ENCODE data around the gene GPX3. TPM values are rescaled to one million over a fixed set of nuclear protein-coding genes. Genes with fewer than 3 reads are reported as not detected.

The GPX3 gene
- total and polyA plus RNA-seq, 4 experiments from 2014 or later: 1.5 TPM; not detected in 3

DNA sequence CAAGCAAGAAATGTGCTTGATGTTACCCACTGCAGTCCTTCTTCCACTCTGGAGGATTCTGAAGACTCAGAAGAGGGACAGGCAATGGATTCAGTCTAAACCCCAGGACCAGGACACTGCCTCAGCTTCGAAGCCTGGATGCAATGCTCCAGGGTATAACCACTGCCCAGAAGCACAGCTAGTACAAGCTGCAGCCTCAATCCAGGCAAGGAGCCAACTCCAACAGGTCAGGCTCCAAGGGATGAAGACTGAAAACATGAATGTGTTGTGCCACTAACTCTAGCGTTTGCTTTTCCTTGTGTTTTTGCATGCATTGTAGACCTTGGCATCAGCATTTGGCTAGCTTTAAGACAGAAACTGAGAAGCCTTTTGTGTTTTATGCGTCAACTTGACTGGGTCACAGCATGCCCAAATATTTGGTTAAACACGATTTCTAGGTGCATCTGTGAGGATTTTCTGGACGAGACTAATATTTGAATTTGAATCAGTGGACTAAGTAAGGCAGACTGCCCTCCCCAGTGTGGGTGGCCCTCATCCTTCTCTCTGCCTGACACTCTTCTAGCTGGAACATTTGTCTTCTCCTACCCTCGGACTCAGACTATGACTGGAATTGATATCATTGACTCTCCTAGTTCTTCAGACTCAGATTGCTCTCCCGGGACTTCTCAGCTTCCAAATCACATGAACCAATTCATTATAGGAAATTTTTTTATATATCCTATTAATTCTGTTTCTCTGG, 20.5 kb upstream of the GPX3 start:
- Histone ChIP-seq H3K9me3 (ENCODE audit: control insufficient read depth in 1 of 2, low read length in 2 of 2) (no peaks in the 10 kb centered on the region), H3K4me1 (ENCODE audit: insufficient read depth, low read length) (no peaks in the 10 kb centered on the region), H3K36me3 (ENCODE audit: insufficient read depth, low read length) (no peaks in the 10 kb centered on the region), H3K27me3 (ENCODE audit: insufficient read depth, low read length) (no peaks in the 10 kb centered on the region), H3K27ac (ENCODE audit: low read depth, low read length) (no peak overlapping the region), H3K4me3 (ENCODE audit: low read length in 2 of 2) (no peak overlapping the region)
- Mint-ChIP-seq H3K4me1 (no peaks in the 10 kb centered on the region), H3K9me3 (peaks cover 0 to 6% (median 0%) of the 10 kb centered on the region in 8 donors), H3K36me3 (no peaks in the 10 kb centered on the region), H3K27me3 (peaks cover 0 to 4% of the 10 kb centered on the region in 2 donors), H3K4me3 (no peak overlapping the region), H3K27ac (no peak overlapping the region)
- DNase-seq: no peak
- ChIA-PET POLR2A (ENCODE audit: partially characterized antibody) (no interaction called here), CTCF (ENCODE audit: partially characterized antibody) (no interaction called here)
- intact Hi-C loops (cut with micrococcal nuclease): no loop called here

GRCh38 chr5:151001436-151001835, 19.0 kb upstream of the GPX3 start:
- no peaks in the 10 kb centered on the region for H3K4me1 Mint-ChIP-seq
- H3K27ac Mint-ChIP-seq: no peak overlapping the region
- H3K9me3 ChIP-seq (ENCODE audit: control insufficient read depth in 1 of 2, low read length in 2 of 2): no peaks in the 10 kb centered on the region
- H3K27ac ChIP-seq (ENCODE audit: low read depth, low read length): no peak overlapping the region
- intact Hi-C loops (cut with micrococcal nuclease): no loop called here
- H3K36me3 ChIP-seq (ENCODE audit: insufficient read depth, low read length): no peaks in the 10 kb centered on the region
- ChIA-PET POLR2A (ENCODE audit: partially characterized antibody) (no interaction called here), CTCF (ENCODE audit: partially characterized antibody) (interaction anchor here (2.4 kb wide), 1 partner anchor 114 kb away, joined by 17 read pairs; no protein-coding TSS in a partner anchor)
- H3K27me3 Mint-ChIP-seq: peaks cover 0 to 4% of the 10 kb centered on the region in 2 donors
- H3K9me3 Mint-ChIP-seq: no peaks in the 10 kb centered on the region
- H3K4me3 Mint-ChIP-seq: no peak overlapping the region
- no peaks in the 10 kb centered on the region for H3K27me3 ChIP-seq (ENCODE audit: insufficient read depth, low read length)
- no peak for DNase-seq
- no peak overlapping the region for H3K4me3 ChIP-seq (ENCODE audit: low read length in 2 of 2)
- H3K4me1 ChIP-seq (ENCODE audit: insufficient read depth, low read length): no peaks in the 10 kb centered on the region
- H3K36me3 Mint-ChIP-seq: no peaks in the 10 kb centered on the region

DNA sequence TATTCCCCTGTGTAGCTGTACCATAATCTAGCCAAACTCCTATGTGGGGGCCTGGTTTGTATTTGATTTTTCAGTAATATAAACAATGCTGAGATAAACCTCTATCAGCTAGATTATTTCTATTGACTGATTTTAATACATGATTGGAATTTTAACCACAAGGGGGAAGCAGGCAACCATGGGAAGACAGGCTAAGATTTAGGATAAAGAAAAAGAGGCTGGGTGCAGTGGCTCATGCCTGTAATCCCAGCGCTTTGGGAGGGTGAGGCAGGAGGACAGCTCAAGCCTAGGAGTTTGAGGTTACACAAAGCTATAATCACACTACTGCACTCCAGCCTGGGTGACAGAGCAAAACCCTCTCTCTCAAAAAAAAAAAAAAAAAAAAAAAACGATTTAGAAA, 18.1 kb upstream of the GPX3 start:
- Histone ChIP-seq H3K27ac (ENCODE audit: low read depth, low read length) (no peak overlapping the region), H3K4me3 (ENCODE audit: low read length in 2 of 2) (no peak overlapping the region), H3K36me3 (ENCODE audit: insufficient read depth, low read length) (no peaks in the 10 kb centered on the region), H3K9me3 (ENCODE audit: control insufficient read depth in 1 of 2, low read length in 2 of 2) (no peaks in the 10 kb centered on the region), H3K27me3 (ENCODE audit: insufficient read depth, low read length) (no peaks in the 10 kb centered on the region), H3K4me1 (ENCODE audit: insufficient read depth, low read length) (no peaks in the 10 kb centered on the region)
- no peaks in the 10 kb centered on the region for H3K4me1 Mint-ChIP-seq
- CTCF ChIA-PET (ENCODE audit: partially characterized antibody): interaction anchor here (0.9 to 2.4 kb wide), 3 partner anchors 29 to 124 kb away, joined by 3 to 17 read pairs (median 3); no protein-coding TSS in a partner anchor
- H3K27me3 Mint-ChIP-seq: peaks cover 0 to 4% of the 10 kb centered on the region in 2 donors
- intact Hi-C loops (cut with micrococcal nuclease): loop anchor here (1.0 kb wide), 1 partner anchor 113 kb away; no protein-coding TSS in a partner anchor
- no peak overlapping the region for H3K27ac Mint-ChIP-seq
- no peak overlapping the region for H3K4me3 Mint-ChIP-seq
- no peaks in the 10 kb centered on the region for H3K9me3 Mint-ChIP-seq
- DNase-seq: no peak
- H3K36me3 Mint-ChIP-seq: no peaks in the 10 kb centered on the region
- POLR2A ChIA-PET (ENCODE audit: partially characterized antibody): no interaction called here

DNA sequence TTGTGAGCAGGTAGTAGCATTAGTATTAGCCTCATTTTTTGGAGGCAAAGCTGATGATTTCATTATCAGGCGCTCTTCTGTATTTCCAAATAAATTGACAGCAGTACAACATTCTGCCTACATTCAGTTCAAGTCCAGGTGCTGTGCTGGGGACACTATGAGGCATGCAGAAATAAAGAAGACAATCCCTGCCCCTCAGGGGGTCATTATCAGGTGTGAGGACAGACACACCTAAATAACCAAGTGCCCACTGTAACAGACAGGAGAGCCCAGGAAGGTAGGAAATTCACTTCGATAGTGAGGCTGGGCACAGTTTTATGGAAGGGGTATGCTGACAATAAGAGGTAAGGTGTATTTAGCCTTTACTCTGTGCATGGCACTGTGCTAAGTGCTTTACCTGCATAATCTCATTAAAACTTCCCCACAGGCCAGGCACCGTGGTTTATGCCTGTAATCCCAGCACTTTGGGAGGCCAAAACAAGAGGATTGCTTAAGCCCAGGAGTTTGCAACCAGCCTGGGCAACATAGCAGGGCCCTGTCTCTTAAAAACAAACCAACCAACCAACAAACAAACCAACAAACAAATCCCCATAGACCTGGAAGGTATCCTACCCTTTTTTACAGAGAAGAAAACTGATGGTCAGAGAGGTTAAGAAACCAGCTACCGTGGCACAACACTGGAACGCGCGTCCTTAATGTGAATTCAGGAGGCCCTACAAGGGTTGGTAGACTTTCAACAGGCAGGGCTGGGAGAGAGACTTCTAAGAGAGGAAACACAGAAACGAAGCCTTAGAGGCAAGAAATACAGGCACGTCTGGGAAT, 17.5 kb upstream of the GPX3 start:
- H3K4me3 ChIP-seq (ENCODE audit: low read length in 2 of 2): no peak overlapping the region
- intact Hi-C loops (cut with micrococcal nuclease): loop anchor here (1.0 kb wide), 1 partner anchor 112 kb away; no protein-coding TSS in a partner anchor
- H3K27me3 ChIP-seq (ENCODE audit: insufficient read depth, low read length): no peaks in the 10 kb centered on the region
- no peak for DNase-seq
- no peaks in the 10 kb centered on the region for H3K4me1 Mint-ChIP-seq
- H3K27ac Mint-ChIP-seq: peak overlapping the region in 2 of 7 donors; percentile 27 to 38
- H3K9me3 ChIP-seq (ENCODE audit: control insufficient read depth in 1 of 2, low read length in 2 of 2): no peaks in the 10 kb centered on the region
- no peaks in the 10 kb centered on the region for H3K36me3 ChIP-seq (ENCODE audit: insufficient read depth, low read length)
- H3K36me3 Mint-ChIP-seq: no peaks in the 10 kb centered on the region
- H3K4me3 Mint-ChIP-seq: no peak overlapping the region
- ChIA-PET POLR2A (ENCODE audit: partially characterized antibody) (no interaction called here), CTCF (ENCODE audit: partially characterized antibody) (interaction anchor here (0.8 to 2.4 kb wide), 4 partner anchors 9 to 123 kb away, joined by 3 to 17 read pairs (median 4); no protein-coding TSS in a partner anchor)
- H3K27me3 Mint-ChIP-seq: peaks cover 0 to 4% of the 10 kb centered on the region in 2 donors
- H3K4me1 ChIP-seq (ENCODE audit: insufficient read depth, low read length): no peaks in the 10 kb centered on the region
- no peaks in the 10 kb centered on the region for H3K9me3 Mint-ChIP-seq
- no peak overlapping the region for H3K27ac ChIP-seq (ENCODE audit: low read depth, low read length)

GRCh38 chr5:151003503-151003860, 16.9 kb upstream of the GPX3 start:
- Histone ChIP-seq H3K4me3 (ENCODE audit: low read length in 2 of 2) (no peak overlapping the region), H3K27ac (ENCODE audit: low read depth, low read length) (no peak overlapping the region), H3K27me3 (ENCODE audit: insufficient read depth, low read length) (no peaks in the 10 kb centered on the region), H3K9me3 (ENCODE audit: control insufficient read depth in 1 of 2, low read length in 2 of 2) (no peaks in the 10 kb centered on the region), H3K4me1 (ENCODE audit: insufficient read depth, low read length) (no peaks in the 10 kb centered on the region), H3K36me3 (ENCODE audit: insufficient read depth, low read length) (no peaks in the 10 kb centered on the region)
- Mint-ChIP-seq H3K36me3 (no peaks in the 10 kb centered on the region), H3K4me1 (no peaks in the 10 kb centered on the region), H3K27me3 (peaks cover 0 to 4% of the 10 kb centered on the region in 2 donors), H3K4me3 (no peak overlapping the region), H3K9me3 (no peaks in the 10 kb centered on the region), H3K27ac (peak overlapping the region in 2 of 7 donors; percentile 27 to 38)
- ChIA-PET POLR2A (ENCODE audit: partially characterized antibody) (no interaction called here), CTCF (ENCODE audit: partially characterized antibody) (interaction anchor here (0.8 to 2.4 kb wide), 2 partner anchors 8 to 112 kb away, joined by 4 to 17 read pairs; no protein-coding TSS in a partner anchor)
- DNase-seq: no peak
- intact Hi-C loops (cut with micrococcal nuclease): no loop called here

DNA sequence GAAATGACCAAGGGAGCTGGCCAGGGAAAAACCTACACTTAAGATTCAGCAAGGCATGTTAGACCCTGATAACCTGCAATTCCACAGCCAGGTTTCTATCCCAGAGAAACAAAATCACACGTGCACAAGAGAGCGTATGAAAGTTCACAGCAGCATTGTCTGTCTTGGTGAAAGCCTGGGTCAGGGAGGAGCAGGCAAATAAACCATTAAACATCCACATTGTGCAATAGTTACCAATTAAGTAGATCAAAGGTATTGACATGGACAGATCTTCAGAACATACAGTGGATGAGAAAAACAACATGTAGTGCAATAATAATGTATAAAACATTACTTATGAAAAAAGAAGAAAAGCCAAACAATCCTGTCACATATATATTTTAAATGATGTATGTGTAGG, 15.9 kb upstream of the GPX3 start:
- Mint-ChIP-seq H3K36me3 (no peaks in the 10 kb centered on the region), H3K27ac (no peak overlapping the region), H3K4me3 (no peak overlapping the region), H3K9me3 (no peaks in the 10 kb centered on the region), H3K27me3 (peaks cover 0 to 4% of the 10 kb centered on the region in 2 donors), H3K4me1 (no peaks in the 10 kb centered on the region)
- H3K36me3 ChIP-seq (ENCODE audit: insufficient read depth, low read length): no peaks in the 10 kb centered on the region
- no peaks in the 10 kb centered on the region for H3K27me3 ChIP-seq (ENCODE audit: insufficient read depth, low read length)
- H3K9me3 ChIP-seq (ENCODE audit: control insufficient read depth in 1 of 2, low read length in 2 of 2): no peaks in the 10 kb centered on the region
- no peaks in the 10 kb centered on the region for H3K4me1 ChIP-seq (ENCODE audit: insufficient read depth, low read length)
- CTCF ChIA-PET (ENCODE audit: partially characterized antibody): no interaction called here
- DNase-seq: no peak
- no peak overlapping the region for H3K27ac ChIP-seq (ENCODE audit: low read depth, low read length)
- POLR2A ChIA-PET (ENCODE audit: partially characterized antibody): no interaction called here
- no peak overlapping the region for H3K4me3 ChIP-seq (ENCODE audit: low read length in 2 of 2)
- intact Hi-C loops (cut with micrococcal nuclease): no loop called here

DNA sequence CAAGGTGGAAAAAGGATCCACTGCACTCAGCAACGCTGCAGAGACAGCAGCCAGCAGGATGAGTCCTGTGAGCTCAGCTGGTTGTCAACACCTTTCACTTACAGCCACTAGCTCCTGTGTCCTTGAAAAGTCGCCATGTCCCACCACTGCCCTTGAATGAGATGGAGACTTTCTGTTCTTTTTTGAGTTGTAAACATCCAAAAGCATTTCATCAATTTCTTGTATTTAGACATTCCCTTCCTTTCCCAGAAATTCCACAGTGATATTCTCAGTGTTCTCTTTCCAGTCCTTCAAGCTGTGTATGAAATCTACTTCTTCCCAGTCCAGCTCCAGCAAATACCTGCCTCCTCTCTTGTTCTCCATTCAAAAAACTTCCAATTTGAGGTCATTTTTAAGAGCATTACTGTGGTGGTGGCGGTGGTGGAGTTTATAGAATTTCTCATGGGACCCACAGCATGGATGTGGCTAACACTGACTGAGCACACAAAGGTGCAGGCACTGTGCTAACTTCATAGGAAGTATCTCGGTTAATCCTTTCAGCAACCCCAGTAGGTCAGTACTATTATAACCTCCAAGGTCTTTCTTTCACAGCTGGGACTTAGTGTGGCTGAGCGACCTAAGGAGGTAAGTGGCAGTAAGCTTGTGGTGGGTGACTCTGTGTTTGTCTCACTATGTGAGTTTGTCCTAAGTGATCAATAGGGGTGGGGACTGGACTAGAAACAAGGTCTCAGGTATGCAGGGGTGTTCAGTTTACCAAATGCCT, 15.0 kb upstream of the GPX3 start:
- Mint-ChIP-seq H3K4me1 (no peaks in the 10 kb centered on the region), H3K27me3 (peaks cover 0 to 4% of the 10 kb centered on the region in 2 donors), H3K36me3 (no peaks in the 10 kb centered on the region), H3K27ac (no peak overlapping the region), H3K4me3 (no peak overlapping the region), H3K9me3 (no peaks in the 10 kb centered on the region)
- Histone ChIP-seq H3K36me3 (ENCODE audit: insufficient read depth, low read length) (no peaks in the 10 kb centered on the region), H3K4me3 (ENCODE audit: low read length in 2 of 2) (no peak overlapping the region), H3K27ac (ENCODE audit: low read depth, low read length) (no peak overlapping the region), H3K27me3 (ENCODE audit: insufficient read depth, low read length) (no peaks in the 10 kb centered on the region), H3K9me3 (ENCODE audit: control insufficient read depth in 1 of 2, low read length in 2 of 2) (no peaks in the 10 kb centered on the region), H3K4me1 (ENCODE audit: insufficient read depth, low read length) (no peaks in the 10 kb centered on the region)
- POLR2A ChIA-PET (ENCODE audit: partially characterized antibody): no interaction called here
- CTCF ChIA-PET (ENCODE audit: partially characterized antibody): interaction anchor here (0.7 kb wide), 1 partner anchor 12 kb away, joined by 3 read pairs; no protein-coding TSS in a partner anchor
- intact Hi-C loops (cut with micrococcal nuclease): no loop called here
- no peak for DNase-seq
